ENCODE data around the gene MAGEA10.

- no peak for TF ChIP-seq YY1 (IDR thresholded peaks at IDR 0.05; ENCODE audit: insufficient read depth, insufficient read length)
- no peak for TF ChIP-seq SUZ12 (IDR thresholded peaks at IDR 0.05; ENCODE audit: extremely low read depth, insufficient read depth, insufficient read length)
- TF ChIP-seq ZNF274 (IDR thresholded peaks at IDR 0.05; ENCODE audit: low read depth, low read length), result no peak
Measured at GRCh38 chrX:152149648-152150047, 11.3 kb upstream of the MAGEA10 start.

Data from NT2/D1 (cell line).